Esophagus (tissue), 2 donors: ENCODE data around the gene MRM2. TPM values are rescaled to one million over a fixed set of nuclear protein-coding genes. Genes with fewer than 3 reads are reported as not detected.

Experiments
- H3K27ac ChIP-seq, 2 donors: one replicate each; pipeline ENCODE4 v1.5.1; 2013; ENCODE audit warnings: low read depth in 2 of 2, mild to moderate bottlenecking in 2 of 2, inconsistent platforms in 1 of 2, low read length in 1 of 2, moderate library complexity in 1 of 2
- H3K27me3 ChIP-seq, 2 donors: one replicate each; pipeline ENCODE4 v1.6.1; 2013; ENCODE audit warnings: low read length in 2 of 2, control low read depth in 1 of 2, mild to moderate bottlenecking in 1 of 2; ENCODE audit not compliant: insufficient read depth in 2 of 2, control insufficient read depth in 1 of 2
- H3K36me3 ChIP-seq, 2 donors: one replicate each; pipeline ENCODE4 v1.6.1; 2013; ENCODE audit warnings: low read length in 1 of 2; ENCODE audit not compliant: control insufficient read depth in 2 of 2, insufficient read depth in 2 of 2
- H3K4me1 ChIP-seq, 2 donors: one replicate each; pipeline ENCODE4 v1.6.1; 2013; ENCODE audit warnings: low read length in 1 of 2; ENCODE audit not compliant: control insufficient read depth in 2 of 2, insufficient read depth in 2 of 2
- H3K4me3 ChIP-seq, 2 donors: one replicate each; pipeline ENCODE4 v1.5.1; 2013; ENCODE audit warnings: low read length in 2 of 2, mild to moderate bottlenecking in 2 of 2, low read depth in 1 of 2, moderate library complexity in 1 of 2
- H3K9me3 ChIP-seq, 2 donors: one replicate each; pipeline ENCODE4 v1.6.1; 2013; ENCODE audit warnings: mild to moderate bottlenecking in 2 of 2, low read depth in 1 of 2, low read length in 1 of 2, moderate library complexity in 1 of 2; ENCODE audit not compliant: control insufficient read depth in 2 of 2, insufficient read depth in 1 of 2
- WGBS, 2 donors: extraction: QIAGEN DNeasy Blood & Tissue Kit; methylation state at CpG; one replicate each; pipeline ENCODE4 v1.1.7; 2013; 5-methylcytosine and 5-hydroxymethylcytosine counted together
- polyA plus RNA-seq, 2 donors: library from polyadenylated mRNA; stranded (reverse); fragments of 200-250 nt; gene quantifications; one replicate each; pipeline ENCODE4 v1.2.3, GENCODE V29; 2013
- donor health status: healthy with polysubstance abuse.
- donor health status: Bipolar disorder and iron deficiency.

MRM2 gene
- polyA plus RNA-seq, 2 donors = 16.8 to 19.7 TPM

DNA sequence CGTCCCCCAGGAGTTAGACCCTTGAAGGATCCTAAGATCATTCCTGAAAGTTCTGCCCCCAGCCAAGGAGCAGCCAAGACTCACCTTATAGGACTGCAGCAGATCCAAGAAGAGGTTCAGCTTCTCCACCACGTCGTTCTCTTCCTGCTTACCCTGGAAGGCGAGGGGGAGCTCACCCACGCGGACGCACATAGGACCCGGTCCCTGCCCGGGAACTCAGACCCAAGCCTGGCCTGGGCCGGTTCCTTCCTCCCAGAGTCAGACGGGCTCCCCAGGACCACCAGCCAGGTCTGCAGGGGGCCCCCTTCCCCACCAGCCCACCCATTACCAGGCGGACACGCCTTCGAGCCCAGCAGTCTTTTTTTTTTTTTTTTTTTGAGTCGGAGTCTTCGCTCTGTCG lies 15.6 kb upstream of the MRM2 start:
- WGBS, 2 donors = 96 to 97% methylated on average over 16 to 17 of the region's 17 CpGs
- H3K27ac ChIP-seq = no peak overlapping the region
- no peaks in the 10 kb centered on the region for H3K27me3 ChIP-seq
- H3K36me3 ChIP-seq = peaks cover 0 to 30% of the 10 kb centered on the region in 2 donors
- no peaks in the 10 kb centered on the region for H3K9me3 ChIP-seq
- peaks cover 0 to 5% of the 10 kb centered on the region in 2 donors for H3K4me1 ChIP-seq
- H3K4me3 ChIP-seq = no peak overlapping the region

DNA sequence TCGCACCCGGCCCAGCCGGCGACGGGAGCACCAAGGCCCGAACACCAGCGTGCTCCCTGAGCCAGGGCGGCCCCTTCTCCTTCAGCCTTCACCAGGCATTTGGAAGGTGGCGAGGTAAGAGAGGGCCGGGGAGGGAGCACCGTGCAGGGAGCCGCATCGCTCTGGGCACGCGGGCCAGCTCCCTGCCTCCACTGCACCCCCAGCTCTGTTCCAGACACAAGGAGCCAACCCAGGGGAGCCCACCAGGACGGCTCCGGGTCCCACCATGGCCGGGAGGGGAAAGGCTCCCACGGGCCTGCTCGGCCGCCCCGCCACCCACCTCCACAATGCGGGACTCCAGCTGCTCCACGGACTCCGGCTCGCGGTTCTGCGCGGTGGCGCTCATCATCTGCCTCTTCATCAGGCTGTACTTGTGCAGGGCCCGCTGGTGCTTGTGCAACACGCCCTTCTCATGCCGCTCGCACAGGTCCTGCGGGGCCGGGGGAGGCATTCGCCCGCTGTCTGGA lies 15.1 kb upstream of the MRM2 start:
- Histone ChIP-seq H3K9me3 (no peaks in the 10 kb centered on the region), H3K4me1 (peaks cover 0 to 5% of the 10 kb centered on the region in 2 donors), H3K27me3 (no peaks in the 10 kb centered on the region), H3K4me3 (no peak overlapping the region), H3K36me3 (peaks cover 0 to 30% of the 10 kb centered on the region in 2 donors), H3K27ac (no peak overlapping the region)
- WGBS, 2 donors = 96 to 97% methylated on average over 36 to 38 of the region's 38 CpGs

DNA sequence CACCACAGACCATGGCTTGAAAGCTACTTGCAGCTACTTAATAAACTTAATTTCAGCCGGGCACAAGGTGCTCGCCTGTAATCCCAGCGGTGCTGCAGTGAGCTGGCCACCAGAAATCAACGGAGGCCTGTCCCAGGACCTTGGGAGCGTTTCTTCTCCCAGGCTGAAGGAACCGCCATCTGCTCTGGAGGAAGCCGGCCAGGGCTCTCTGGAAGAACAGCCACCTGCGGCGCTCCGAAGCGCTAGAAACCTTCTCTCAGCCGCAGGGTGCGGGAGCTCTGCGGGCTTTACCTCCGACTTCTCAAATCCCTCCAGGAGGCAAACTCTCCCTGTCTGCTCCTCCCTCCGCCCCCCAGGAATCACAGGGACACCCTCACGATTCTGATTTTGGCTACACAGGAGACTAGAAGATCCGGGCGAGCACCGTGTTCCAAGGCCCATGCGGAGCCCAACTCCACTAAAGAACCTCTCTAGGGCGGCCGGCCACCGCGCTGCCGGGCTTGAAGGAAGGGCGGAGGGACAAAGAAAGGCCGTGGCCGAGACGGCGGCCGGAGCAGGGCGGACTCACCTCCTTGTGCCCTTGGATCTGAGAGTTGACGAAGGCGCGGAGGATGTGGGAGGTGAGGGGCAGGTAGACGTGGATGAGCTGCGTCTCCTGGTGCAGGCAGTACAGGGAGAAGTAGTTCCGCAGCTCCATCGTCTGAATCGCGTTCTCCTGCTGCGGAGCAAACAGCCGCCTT lies 14.5 kb upstream of the MRM2 start:
- WGBS, 2 donors = 94 to 95% methylated on average over 41 to 44 of the region's 44 CpGs
- Histone ChIP-seq H3K27ac (no peak overlapping the region), H3K4me1 (peaks cover 0 to 5% of the 10 kb centered on the region in 2 donors), H3K9me3 (no peaks in the 10 kb centered on the region), H3K36me3 (peaks cover 0 to 31% of the 10 kb centered on the region in 2 donors), H3K4me3 (no peak overlapping the region), H3K27me3 (no peaks in the 10 kb centered on the region)

DNA sequence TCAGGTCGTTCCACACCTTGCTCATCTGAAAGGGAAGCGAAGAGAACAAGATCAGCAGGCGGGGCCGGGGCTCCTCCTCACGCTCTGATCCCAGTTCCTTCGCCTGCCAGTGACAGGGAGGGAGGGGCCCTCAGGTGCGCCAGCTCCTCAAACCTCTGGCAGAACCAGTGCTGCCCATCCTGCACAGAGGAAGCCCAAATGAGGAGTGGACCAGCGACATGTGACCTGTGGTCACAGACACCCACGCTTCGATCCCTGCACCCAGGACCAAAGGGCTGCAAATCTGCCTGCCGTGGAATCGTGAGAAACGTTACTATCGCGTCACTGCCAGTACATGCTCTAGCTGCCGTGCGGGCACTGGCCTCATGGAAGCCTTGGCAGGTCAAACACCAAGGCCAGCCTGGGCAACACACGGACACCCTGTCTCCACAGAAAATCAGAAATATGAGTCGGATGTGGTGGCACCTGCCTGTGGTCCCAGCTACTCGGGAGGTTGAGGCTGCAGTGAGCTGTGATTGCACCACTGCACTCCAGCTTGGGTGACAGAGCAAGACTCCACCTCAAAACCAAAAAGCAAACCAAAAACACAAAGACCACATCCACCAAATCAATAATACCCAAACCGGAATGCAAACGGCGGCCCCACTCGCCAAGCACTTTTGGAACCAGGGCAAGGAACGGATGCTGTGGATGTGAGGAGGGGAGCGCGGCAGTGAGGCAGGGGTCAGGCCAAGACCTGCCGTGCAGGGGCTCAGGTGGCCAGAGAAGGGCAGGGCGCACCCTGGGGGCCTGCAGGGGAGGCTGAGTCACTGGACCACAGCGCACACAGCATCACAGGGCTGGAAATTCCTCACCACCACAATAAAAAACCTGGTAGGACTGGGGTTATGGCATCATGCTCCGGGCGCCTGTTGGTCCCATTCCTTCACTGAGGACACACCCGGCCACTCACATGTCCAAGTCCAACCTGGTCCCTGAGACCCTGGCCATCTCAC lies 13.4 kb upstream of the MRM2 start:
- Histone ChIP-seq H3K27me3 (no peaks in the 10 kb centered on the region), H3K4me1 (peaks cover 0 to 5% of the 10 kb centered on the region in 2 donors), H3K4me3 (no peak overlapping the region), H3K9me3 (no peaks in the 10 kb centered on the region), H3K27ac (no peak overlapping the region), H3K36me3 (peaks cover 0 to 33% of the 10 kb centered on the region in 2 donors)
- 82 to 86% methylated on average over 33 of the region's 33 CpGs for WGBS, 2 donors

DNA sequence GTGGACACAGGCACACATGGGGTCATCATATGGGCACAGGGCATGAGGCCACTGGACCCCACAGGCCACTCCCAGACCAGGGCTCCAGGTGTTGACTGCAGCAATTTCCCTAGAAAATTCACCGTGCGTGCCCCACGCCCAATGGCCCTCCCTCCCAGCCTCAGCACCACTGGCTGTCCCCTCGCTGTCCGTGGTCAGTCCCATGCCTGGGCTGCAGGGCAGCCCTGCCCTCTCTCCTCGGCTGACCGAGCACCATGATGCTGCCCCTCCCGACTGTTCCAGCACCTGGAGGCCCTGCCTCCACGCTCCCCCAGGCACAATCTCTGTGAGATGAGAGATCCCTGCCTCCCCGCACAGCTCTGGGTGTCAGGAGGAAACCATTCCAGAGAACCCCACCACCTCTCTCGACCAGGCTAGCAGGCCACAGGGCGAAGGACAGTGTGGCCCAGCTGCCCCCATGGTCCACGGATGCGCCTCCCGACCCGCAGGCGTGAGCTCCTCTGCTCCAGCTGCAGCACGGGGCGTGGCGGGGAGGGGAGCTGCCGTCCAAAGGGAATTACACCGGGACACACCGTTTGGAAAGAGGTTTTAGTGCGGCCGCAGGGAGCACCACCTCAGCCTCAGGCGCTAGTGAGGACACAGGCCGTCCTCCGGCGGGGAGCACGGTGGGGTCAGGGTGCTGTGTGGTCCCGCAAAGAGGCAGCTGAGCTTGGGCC lies 12.6 kb upstream of the MRM2 start:
- Histone ChIP-seq H3K4me3 (no peak overlapping the region), H3K36me3 (peaks cover 0 to 35% of the 10 kb centered on the region in 2 donors), H3K27ac (no peak overlapping the region), H3K4me1 (peaks cover 0 to 5% of the 10 kb centered on the region in 2 donors), H3K27me3 (no peaks in the 10 kb centered on the region), H3K9me3 (no peaks in the 10 kb centered on the region)
- 91 to 92% methylated on average over 31 of the region's 31 CpGs for WGBS, 2 donors

DNA sequence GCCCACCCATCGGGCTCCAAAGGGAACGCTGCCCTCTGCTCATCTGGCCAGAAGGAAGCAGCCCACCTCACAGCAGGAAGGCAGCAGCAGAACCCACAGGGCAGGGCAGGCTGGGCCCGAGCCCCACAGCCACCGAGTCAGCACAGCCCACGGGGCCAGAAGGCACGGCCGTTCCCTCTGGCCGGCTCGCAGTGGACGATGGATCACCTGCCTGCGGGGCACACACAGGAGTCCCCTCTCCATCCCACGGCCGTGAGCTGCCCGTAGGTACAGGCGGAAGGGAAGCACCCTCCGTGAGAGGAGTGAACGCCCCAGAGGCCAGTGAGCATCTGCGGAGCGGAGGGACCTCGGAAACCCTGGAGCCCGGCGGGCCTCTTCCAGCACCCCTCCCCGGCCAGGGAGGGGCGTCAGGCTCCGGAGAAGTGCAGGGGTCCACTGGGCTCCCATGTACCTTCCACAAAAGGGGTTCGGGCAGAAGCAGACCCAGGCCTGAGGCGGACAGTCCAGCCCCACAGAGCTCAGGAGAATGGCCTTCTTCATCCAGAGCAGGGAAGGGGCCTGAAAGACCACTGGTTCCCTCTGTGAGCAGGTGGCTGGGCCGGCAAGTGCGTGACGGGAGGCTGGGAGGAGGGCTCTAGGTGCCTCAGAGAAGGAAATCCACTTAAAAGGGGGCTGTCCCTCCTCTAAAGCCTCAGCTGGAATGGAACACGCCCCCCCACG lies 11.7 kb upstream of the MRM2 start:
- Histone ChIP-seq H3K4me3 (no peak overlapping the region), H3K9me3 (no peaks in the 10 kb centered on the region), H3K36me3 (peaks cover 0 to 35% of the 10 kb centered on the region in 2 donors), H3K27ac (no peak overlapping the region), H3K27me3 (no peaks in the 10 kb centered on the region), H3K4me1 (peaks cover 0 to 5% of the 10 kb centered on the region in 2 donors)
- WGBS, 2 donors = 90 to 95% methylated on average over 32 of the region's 32 CpGs

DNA sequence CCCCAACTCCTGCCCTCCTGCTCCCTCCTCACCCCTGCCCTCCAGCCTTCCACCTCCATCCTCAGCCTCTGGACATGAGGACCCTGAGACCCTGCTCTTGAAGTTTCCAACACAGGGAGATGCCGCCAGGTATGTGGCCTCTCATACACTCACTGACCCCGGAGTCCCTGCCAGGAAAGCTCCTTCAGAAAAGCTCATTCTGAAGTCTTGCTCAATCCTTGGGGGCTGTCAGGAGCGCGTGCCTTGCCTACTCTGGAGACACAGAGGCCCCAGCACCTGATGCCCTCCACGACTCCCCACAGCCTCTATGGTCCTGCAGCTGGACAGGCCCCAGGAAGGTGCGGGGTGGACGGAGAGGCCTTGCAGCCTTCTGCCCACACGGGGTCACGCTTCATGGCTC lies 11.0 kb upstream of the MRM2 start:
- H3K9me3 ChIP-seq = no peaks in the 10 kb centered on the region
- peaks cover 0 to 5% of the 10 kb centered on the region in 2 donors for H3K4me1 ChIP-seq
- no peak overlapping the region for H3K27ac ChIP-seq
- H3K4me3 ChIP-seq = no peak overlapping the region
- 91 to 96% methylated on average over 9 of the region's 9 CpGs for WGBS, 2 donors
- H3K27me3 ChIP-seq = no peaks in the 10 kb centered on the region
- peaks cover 0 to 32% of the 10 kb centered on the region in 2 donors for H3K36me3 ChIP-seq

DNA sequence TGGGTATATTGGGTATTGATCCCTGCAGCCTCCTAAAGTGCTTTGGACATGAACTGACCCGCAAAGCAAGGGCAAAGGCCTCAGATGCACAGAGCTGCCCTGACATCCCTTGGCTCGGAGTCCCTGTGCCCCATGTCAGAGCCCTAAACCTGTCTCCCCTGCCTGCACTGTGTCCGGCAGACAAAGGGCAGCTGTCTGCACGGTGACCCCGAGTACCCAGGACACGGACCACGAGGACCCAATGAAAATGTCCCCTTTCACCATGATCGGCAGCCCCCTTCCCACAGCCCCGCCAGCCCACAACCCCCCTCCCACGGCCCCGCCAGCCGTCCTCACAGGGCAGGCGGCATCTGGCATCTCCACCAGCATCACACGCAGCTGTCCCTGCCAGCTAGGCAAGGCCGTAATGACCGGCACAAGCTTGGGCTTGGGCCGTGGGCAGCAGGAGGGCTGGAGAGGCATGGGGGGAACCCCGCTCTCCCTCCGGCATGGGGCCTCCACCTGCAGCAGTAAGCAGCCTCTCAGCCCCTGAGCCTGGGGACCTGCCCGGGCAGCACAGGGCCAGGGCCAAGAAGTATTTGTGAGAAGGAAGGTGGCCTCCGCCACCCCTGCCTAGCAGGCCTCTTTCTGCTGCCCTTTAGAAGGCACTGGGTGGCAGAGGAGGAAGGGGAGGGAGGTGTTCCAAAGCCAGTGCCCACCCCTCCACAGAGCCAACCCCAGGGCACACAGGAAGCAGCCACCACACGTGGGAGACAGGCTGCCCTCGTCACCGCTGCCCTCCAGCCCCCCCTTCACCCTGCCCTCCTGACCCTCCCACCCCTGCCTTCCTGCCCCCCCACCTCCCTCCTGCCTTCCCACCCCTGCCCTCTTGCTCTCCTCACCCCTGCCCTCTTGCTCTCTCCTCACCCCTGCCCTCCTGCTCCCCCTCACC lies 10.1 kb upstream of the MRM2 start:
- Histone ChIP-seq H3K36me3 (peaks cover 0 to 26% of the 10 kb centered on the region in 2 donors), H3K9me3 (no peaks in the 10 kb centered on the region), H3K4me3 (no peak overlapping the region), H3K27me3 (no peaks in the 10 kb centered on the region), H3K27ac (no peak overlapping the region), H3K4me1 (peaks cover 0 to 5% of the 10 kb centered on the region in 2 donors)
- WGBS, 2 donors = 79 to 84% methylated on average over 24 of the region's 24 CpGs
